ENCODE results near the gene CDC42SE2. TPM values are rescaled to one million over a fixed set of nuclear protein-coding genes. Genes with fewer than 3 reads are reported as not detected.
"Not testable (repeated sequence)": the region's sequence is repeated elsewhere in the genome, so short reads cannot be mapped to it uniquely, and the experiment has no call there.

Gene CDC42SE2
- total RNA-seq, 2 donors from 2014 or later: 147 to 151 TPM

- no peak for ATAC-seq (replicated peaks in 1 of 2)
- Mint-ChIP-seq H3K4me3 (peak overlapping the region; percentile 85 to 95), H3K27ac (peak overlapping the region; percentile 99), H3K36me3 (ENCODE audit: insufficient read depth in 2 of 2) (peaks cover 5 to 22% of the 10 kb centered on the region in 2 donors), H3K27me3 (ENCODE audit: low read depth) (no peaks in the 10 kb centered on the region), H3K9me3 (no peaks in the 10 kb centered on the region), H3K4me1 (ENCODE audit: low read depth) (peaks cover 81% of the 10 kb centered on the region)
- DNase-seq: no peak
Measured at GRCh38 chr5:131288328-131288727, 24.5 kb downstream of the CDC42SE2 start.

- Mint-ChIP-seq H3K27ac (peak overlapping the region; percentile 99), H3K4me1 (ENCODE audit: low read depth) (peaks cover 78% of the 10 kb centered on the region), H3K27me3 (ENCODE audit: low read depth) (no peaks in the 10 kb centered on the region), H3K4me3 (peak overlapping the region; percentile 85 to 95), H3K36me3 (ENCODE audit: insufficient read depth in 2 of 2) (peaks cover 9 to 24% of the 10 kb centered on the region in 2 donors), H3K9me3 (peaks cover 0 to 2% of the 10 kb centered on the region in 2 donors)
- peak; percentile 42 to 53 for DNase-seq
- peak; percentile 83 for ATAC-seq (replicated peaks in 1 of 2)
Measured at GRCh38 chr5:131289738-131290137, 25.9 kb downstream of the CDC42SE2 start.

DNA sequence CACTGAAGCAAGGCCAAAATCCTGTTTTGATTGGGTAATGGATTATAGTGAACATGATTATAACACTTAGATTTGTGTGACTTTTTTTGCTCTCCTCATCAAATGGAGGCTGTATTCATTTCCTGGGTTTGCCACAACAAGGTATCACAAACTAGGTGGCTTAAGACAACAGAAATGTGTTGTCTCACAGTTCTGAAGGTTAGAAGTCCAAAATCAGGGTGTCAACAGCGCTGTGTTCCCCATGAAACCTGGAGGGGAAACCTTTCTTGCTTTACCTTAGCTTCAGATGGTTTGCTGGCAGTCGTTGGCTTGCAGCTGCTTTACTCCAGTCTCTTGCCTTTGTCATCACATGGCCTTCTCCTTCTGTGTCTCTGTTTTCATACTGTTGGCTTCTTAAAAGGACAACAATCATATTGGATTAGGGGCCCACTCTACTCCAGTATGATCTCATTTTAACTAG, 32.4 kb downstream of the CDC42SE2 start:
- no peak for DNase-seq

DNA sequence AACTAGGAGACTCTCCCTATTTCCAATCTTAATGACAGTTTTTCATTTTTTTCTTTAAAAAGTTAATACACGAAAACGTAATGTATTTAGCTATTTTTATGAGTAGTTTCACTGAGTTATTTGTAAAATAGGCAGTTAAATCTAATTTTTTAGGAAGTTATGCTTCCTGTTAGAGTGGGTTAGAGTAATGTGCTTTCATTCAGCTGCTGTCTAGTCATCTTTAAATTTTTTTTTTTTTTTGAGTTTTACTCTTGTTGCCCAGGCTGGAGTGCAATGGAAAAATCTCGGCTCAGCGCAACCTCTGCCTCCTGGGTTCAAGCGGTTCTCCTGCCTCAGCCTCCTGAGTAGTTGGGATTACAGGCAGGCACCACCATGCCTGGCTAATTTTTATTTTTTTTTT, 34.0 kb downstream of the CDC42SE2 start:
- DNase-seq (no peak), ATAC-seq (replicated peaks in 1 of 2) (no peak)
- Mint-ChIP-seq H3K9me3 (peaks cover 0 to 2% of the 10 kb centered on the region in 2 donors), H3K27me3 (ENCODE audit: low read depth) (no peaks in the 10 kb centered on the region), H3K4me1 (ENCODE audit: low read depth) (peaks cover 77% of the 10 kb centered on the region), H3K36me3 (ENCODE audit: insufficient read depth in 2 of 2) (peaks cover 11 to 22% of the 10 kb centered on the region in 2 donors), H3K4me3 (no peak overlapping the region), H3K27ac (no peak overlapping the region)

More for the DNA sequence above, 32.4 kb downstream of the CDC42SE2 start:
- peak; percentile 36 to 59 for ATAC-seq (replicated peaks in 1 of 2)
- H3K36me3 Mint-ChIP-seq (ENCODE audit: insufficient read depth in 2 of 2): peaks cover 12 to 28% of the 10 kb centered on the region in 2 donors
- H3K4me3 Mint-ChIP-seq: peak overlapping the region; percentile 43 to 79
- peaks cover 0 to 2% of the 10 kb centered on the region in 2 donors for H3K9me3 Mint-ChIP-seq
- peak overlapping the region; percentile 96 for H3K27ac Mint-ChIP-seq
- H3K27me3 Mint-ChIP-seq (ENCODE audit: low read depth): no peaks in the 10 kb centered on the region
- peaks cover 71% of the 10 kb centered on the region for H3K4me1 Mint-ChIP-seq (ENCODE audit: low read depth)

DNA sequence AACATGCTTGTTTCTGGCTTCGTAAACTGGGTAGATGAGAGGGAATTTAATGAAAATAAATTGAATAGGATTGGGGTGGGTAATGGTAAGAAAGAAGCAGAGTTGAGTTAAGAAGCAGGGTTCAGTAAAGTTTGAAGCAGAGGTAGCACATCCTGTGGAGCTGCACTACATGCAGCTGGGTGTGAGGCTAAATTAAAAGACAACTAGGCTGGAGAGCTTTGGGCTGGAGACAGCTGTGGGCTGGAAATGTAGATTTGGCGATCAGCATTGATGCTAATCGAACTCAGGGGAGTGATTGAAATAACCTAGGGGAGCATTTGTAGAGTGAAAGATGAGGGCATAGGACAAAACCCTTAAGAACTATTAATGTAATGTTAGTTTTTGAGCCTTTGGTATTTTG, 35.6 kb downstream of the CDC42SE2 start:
- Mint-ChIP-seq H3K36me3 (ENCODE audit: insufficient read depth in 2 of 2) (peaks cover 8 to 21% of the 10 kb centered on the region in 2 donors), H3K4me3 (no peak overlapping the region), H3K4me1 (ENCODE audit: low read depth) (peaks cover 77% of the 10 kb centered on the region), H3K9me3 (peaks cover 0 to under 1% of the 10 kb centered on the region in 2 donors), H3K27me3 (ENCODE audit: low read depth) (no peaks in the 10 kb centered on the region), H3K27ac (peak overlapping the region; percentile 66)
- ATAC-seq (replicated peaks in 1 of 2): no peak
- DNase-seq: no peak

- Mint-ChIP-seq H3K27me3 (ENCODE audit: low read depth) (no peaks in the 10 kb centered on the region), H3K27ac (peak overlapping the region; percentile 85), H3K4me3 (peak overlapping the region in 1 of 2 donors; percentile 17), H3K36me3 (ENCODE audit: insufficient read depth in 2 of 2) (peaks cover 3 to 16% of the 10 kb centered on the region in 2 donors), H3K9me3 (no peaks in the 10 kb centered on the region), H3K4me1 (ENCODE audit: low read depth) (peaks cover 71% of the 10 kb centered on the region)
- no peak for DNase-seq
- ATAC-seq (replicated peaks in 1 of 2): peak in 1 of 2 donors; percentile 45
Measured at GRCh38 chr5:131302506-131302905, 38.7 kb downstream of the CDC42SE2 start.

GRCh38 chr5:131303537-131303936, 39.7 kb downstream of the CDC42SE2 start:
- ATAC-seq (replicated peaks in 1 of 2): no peak
- Mint-ChIP-seq H3K4me1 (ENCODE audit: low read depth) (peaks cover 76% of the 10 kb centered on the region), H3K36me3 (ENCODE audit: insufficient read depth in 2 of 2) (peaks cover 7 to 20% of the 10 kb centered on the region in 2 donors), H3K9me3 (no peaks in the 10 kb centered on the region), H3K27me3 (ENCODE audit: low read depth) (no peaks in the 10 kb centered on the region), H3K27ac (peak overlapping the region; percentile 85), H3K4me3 (no peak overlapping the region)
- DNase-seq: no peak

DNA sequence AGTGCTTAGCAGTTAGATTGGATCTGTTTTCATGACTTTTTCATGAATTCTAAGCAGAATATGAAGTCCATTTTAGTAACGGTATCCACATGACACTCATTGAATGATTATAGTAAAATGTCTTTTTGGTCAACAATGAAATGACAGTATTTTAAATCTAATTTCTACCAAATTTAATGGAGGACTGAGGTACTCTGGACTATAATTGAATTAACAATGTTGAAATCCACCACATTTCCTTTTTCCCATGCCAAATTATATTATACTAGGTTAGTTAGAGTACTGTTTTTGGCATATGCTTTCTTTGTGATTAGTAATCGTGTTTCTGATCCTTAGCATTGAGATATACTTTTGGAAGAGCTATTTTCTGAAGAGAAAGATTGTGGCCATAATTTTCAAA, 40.6 kb downstream of the CDC42SE2 start:
- Mint-ChIP-seq H3K36me3 (ENCODE audit: insufficient read depth in 2 of 2) (peaks cover 5 to 17% of the 10 kb centered on the region in 2 donors), H3K4me1 (ENCODE audit: low read depth) (peaks cover 70% of the 10 kb centered on the region), H3K4me3 (peak overlapping the region; percentile 6 to 31), H3K27me3 (ENCODE audit: low read depth) (no peaks in the 10 kb centered on the region), H3K9me3 (no peaks in the 10 kb centered on the region), H3K27ac (peak overlapping the region; percentile 73)
- ATAC-seq (replicated peaks in 1 of 2) (no peak), DNase-seq (no peak)

DNA sequence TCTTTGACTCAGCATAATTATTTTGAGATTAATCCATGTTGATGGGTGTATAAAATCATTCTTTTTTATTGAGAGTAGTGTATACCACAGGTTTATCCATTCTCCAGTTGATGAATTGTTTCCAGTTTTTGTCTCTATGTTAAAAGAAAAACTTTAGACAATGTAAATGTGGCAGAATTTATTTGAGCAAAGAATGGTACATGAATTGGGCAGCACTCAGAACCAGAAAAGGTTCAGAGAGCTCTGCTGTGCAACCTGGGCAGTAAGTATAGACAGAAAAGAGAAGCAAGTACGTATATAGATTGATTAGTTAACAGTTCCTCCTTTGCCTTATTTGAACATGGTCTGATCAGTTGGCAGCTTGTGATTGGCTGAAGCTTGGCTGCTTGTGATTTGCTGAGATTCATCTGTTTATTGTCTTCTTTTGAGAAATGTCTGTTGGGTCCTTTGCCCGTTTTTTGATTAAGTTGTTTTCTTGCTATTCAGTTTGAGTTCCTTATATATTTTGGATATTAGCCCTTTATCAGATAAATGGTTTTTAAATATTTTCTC, 41.4 kb downstream of the CDC42SE2 start:
- peak overlapping the region in 1 of 2 donors; percentile 58 for H3K4me3 Mint-ChIP-seq
- ATAC-seq (replicated peaks in 1 of 2) (peak in 1 of 2 donors; percentile 41), DNase-seq (no peak)
- H3K9me3 Mint-ChIP-seq: peaks cover 0 to 1% of the 10 kb centered on the region in 2 donors
- peak overlapping the region; percentile 91 for H3K27ac Mint-ChIP-seq
- H3K4me1 Mint-ChIP-seq (ENCODE audit: low read depth): peaks cover 70% of the 10 kb centered on the region
- peaks cover 3 to 13% of the 10 kb centered on the region in 2 donors for H3K36me3 Mint-ChIP-seq (ENCODE audit: insufficient read depth in 2 of 2)
- no peaks in the 10 kb centered on the region for H3K27me3 Mint-ChIP-seq (ENCODE audit: low read depth)

DNA sequence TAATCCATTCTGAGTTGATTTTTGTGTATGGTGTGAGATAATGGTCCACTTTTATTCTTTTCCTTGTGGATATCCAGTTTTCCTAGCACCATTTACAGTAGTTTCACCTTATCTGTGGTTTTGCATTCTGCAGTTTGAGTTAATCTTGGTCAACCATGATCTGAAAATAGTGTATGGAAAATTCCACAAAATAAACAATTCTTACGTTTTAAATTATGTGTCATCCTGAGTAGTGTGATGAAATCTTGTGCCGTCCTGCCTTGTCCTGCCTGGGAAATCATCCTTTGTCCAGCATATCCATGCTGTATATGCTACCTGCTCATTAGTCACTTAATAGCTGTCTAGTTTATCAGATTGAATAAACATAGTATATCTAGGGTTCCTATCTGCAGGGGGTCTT, 42.1 kb downstream of the CDC42SE2 start:
- Mint-ChIP-seq H3K4me1 (ENCODE audit: low read depth) (peaks cover 71% of the 10 kb centered on the region), H3K27ac (peak overlapping the region; percentile 91)
- ATAC-seq (replicated peaks in 1 of 2): no peak

DNA sequence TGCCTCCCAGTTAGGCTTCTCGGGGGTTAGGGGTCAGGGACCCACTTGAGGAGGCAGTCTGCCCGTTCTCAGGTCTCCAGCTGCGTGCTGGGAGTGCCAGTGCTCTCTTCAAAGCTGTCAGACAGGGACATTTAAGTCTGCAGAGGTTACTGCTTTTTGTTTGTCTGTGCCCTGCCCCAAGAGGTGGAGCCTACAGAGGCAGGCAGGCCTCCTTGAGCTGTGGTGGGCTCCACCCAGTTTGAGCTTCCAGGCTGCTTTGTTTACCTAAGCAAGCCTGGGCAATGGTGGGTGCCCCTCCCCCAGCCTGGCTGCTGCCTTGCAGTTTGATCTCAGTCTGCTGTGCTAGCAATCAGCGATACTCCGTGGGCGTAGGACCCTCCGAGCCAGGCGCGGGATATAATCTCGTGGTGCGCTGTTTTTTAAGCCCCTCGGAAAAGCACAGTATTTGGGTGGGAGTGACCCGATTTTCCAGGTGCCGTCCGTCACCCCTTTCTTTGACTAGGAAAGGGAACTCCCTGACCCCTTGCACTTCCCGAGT, 48.5 kb downstream of the CDC42SE2 start:
- peak overlapping the region; percentile 56 to 75 for H3K4me3 Mint-ChIP-seq
- H3K27ac Mint-ChIP-seq: peak overlapping the region; percentile 96
- not testable (repeated sequence) for H3K27me3 Mint-ChIP-seq (ENCODE audit: low read depth); H3K9me3 Mint-ChIP-seq; ATAC-seq (replicated peaks in 1 of 2)
- H3K36me3 Mint-ChIP-seq (ENCODE audit: insufficient read depth in 2 of 2): peaks cover 3 to 21% of the 10 kb centered on the region in 2 donors
- H3K4me1 Mint-ChIP-seq (ENCODE audit: low read depth): peaks cover 84% of the 10 kb centered on the region
- DNase-seq: peak; percentile 13 to 27

More for the DNA sequence above, 42.1 kb downstream of the CDC42SE2 start:
- Mint-ChIP-seq H3K9me3 (peaks cover 0 to 1% of the 10 kb centered on the region in 2 donors), H3K4me3 (peak overlapping the region in 1 of 2 donors; percentile 58), H3K36me3 (ENCODE audit: insufficient read depth in 2 of 2) (peaks cover 3 to 12% of the 10 kb centered on the region in 2 donors), H3K27me3 (ENCODE audit: low read depth) (no peaks in the 10 kb centered on the region)
- DNase-seq: no peak

DNA sequence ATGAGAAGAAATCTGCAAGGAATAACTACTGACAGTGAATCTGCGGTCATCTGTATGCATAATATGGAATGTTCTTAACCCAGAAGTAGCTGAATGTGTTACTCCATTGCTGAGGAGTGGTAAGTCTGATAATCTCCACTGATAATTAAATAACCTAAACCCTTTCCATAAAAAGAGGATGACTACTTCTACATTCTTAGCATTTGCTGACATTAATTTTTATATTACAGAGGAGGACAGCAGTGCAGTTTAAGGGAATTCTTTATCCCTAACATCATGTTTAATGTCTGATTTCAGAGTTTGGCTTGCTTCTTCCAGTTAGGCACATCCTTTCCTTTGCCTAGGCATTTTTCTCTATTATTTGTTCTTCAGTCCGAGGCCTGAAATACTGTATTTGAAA, 52.2 kb downstream of the CDC42SE2 start:
- Mint-ChIP-seq H3K27ac (peak overlapping the region; percentile 12), H3K27me3 (ENCODE audit: low read depth) (no peaks in the 10 kb centered on the region), H3K36me3 (ENCODE audit: insufficient read depth in 2 of 2) (peaks cover 0 to 41% of the 10 kb centered on the region in 2 donors), H3K4me3 (no peak overlapping the region), H3K9me3 (no peaks in the 10 kb centered on the region), H3K4me1 (ENCODE audit: low read depth) (peaks cover 93% of the 10 kb centered on the region)
- DNase-seq (no peak), ATAC-seq (replicated peaks in 1 of 2) (no peak)

- Mint-ChIP-seq H3K9me3 (no peaks in the 10 kb centered on the region), H3K36me3 (ENCODE audit: insufficient read depth in 2 of 2) (peaks cover 2 to 47% of the 10 kb centered on the region in 2 donors), H3K27ac (peak overlapping the region; percentile 20), H3K4me1 (ENCODE audit: low read depth) (peaks cover 94% of the 10 kb centered on the region), H3K4me3 (no peak overlapping the region), H3K27me3 (ENCODE audit: low read depth) (no peaks in the 10 kb centered on the region)
- DNase-seq: no peak
- no peak for ATAC-seq (replicated peaks in 1 of 2)
Measured at GRCh38 chr5:131316822-131317221, 53.0 kb downstream of the CDC42SE2 start.
